Calu3 (cell line): ENCODE measurements around the gene RUFY1. TPM values are rescaled to one million over a fixed set of nuclear protein-coding genes. Genes with fewer than 3 reads are reported as not detected.

ENCODE experiments used
- total RNA-seq: library from RNA; stranded (reverse); gene quantifications from 2 replicates; pipeline ENCODE4 v1.2.3, GENCODE V29; 2022

RUFY1 gene
- total RNA-seq, 1 experiment from 2014 or later: 41.5 TPM

Other genes starting within 250 kb of the RUFY1 start
- gene ADAMTS2, start 205.1 kb upstream of the RUFY1 start, total RNA-seq: not detected in 2 replicates
- 765 and 870 TPM in 2 replicates for gene HNRNPH1, start 73.1 kb downstream of the RUFY1 start, total RNA-seq
- gene CBY3, start 130.5 kb downstream of the RUFY1 start, total RNA-seq: not detected in 2 replicates
- 1,253 and 1,434 TPM in 2 replicates for gene CANX, start 148.4 kb downstream of the RUFY1 start, total RNA-seq
- gene MAML1, start 182.3 kb downstream of the RUFY1 start, total RNA-seq: 37.0 and 38.5 TPM in 2 replicates
- gene LTC4S, start 243.4 kb downstream of the RUFY1 start, total RNA-seq: 2.2 and 4.9 TPM in 2 replicates